IPS-18c (cell line): ENCODE measurements around the gene CCHCR1.
"Not testable (repeated sequence)": the region's sequence is repeated elsewhere in the genome, so short reads cannot be mapped to it uniquely, and the experiment has no call there.

Experiments
- H3K4me3 ChIP-seq: 2 replicates; pipeline ENCODE4 v1.7.0; 2013; ENCODE audit warnings: low read depth, mild to moderate bottlenecking, low read length, moderate library complexity; ENCODE audit not compliant: insufficient read depth
- H3K9me3 ChIP-seq: one replicate; pipeline ENCODE4 v1.6.1; 2013; ENCODE audit warnings: mild to moderate bottlenecking, low read length, moderate library complexity; ENCODE audit not compliant: control insufficient read depth, insufficient read depth

The CCHCR1 gene, protein sequence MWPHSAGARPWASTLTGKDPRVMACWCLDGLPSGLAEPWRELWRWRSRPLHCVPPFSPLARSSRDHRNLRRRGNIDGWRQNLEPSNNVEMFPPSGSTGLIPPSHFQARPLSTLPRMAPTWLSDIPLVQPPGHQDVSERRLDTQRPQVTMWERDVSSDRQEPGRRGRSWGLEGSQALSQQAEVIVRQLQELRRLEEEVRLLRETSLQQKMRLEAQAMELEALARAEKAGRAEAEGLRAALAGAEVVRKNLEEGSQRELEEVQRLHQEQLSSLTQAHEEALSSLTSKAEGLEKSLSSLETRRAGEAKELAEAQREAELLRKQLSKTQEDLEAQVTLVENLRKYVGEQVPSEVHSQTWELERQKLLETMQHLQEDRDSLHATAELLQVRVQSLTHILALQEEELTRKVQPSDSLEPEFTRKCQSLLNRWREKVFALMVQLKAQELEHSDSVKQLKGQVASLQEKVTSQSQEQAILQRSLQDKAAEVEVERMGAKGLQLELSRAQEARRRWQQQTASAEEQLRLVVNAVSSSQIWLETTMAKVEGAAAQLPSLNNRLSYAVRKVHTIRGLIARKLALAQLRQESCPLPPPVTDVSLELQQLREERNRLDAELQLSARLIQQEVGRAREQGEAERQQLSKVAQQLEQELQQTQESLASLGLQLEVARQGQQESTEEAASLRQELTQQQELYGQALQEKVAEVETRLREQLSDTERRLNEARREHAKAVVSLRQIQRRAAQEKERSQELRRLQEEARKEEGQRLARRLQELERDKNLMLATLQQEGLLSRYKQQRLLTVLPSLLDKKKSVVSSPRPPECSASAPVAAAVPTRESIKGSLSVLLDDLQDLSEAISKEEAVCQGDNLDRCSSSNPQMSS

DNA sequence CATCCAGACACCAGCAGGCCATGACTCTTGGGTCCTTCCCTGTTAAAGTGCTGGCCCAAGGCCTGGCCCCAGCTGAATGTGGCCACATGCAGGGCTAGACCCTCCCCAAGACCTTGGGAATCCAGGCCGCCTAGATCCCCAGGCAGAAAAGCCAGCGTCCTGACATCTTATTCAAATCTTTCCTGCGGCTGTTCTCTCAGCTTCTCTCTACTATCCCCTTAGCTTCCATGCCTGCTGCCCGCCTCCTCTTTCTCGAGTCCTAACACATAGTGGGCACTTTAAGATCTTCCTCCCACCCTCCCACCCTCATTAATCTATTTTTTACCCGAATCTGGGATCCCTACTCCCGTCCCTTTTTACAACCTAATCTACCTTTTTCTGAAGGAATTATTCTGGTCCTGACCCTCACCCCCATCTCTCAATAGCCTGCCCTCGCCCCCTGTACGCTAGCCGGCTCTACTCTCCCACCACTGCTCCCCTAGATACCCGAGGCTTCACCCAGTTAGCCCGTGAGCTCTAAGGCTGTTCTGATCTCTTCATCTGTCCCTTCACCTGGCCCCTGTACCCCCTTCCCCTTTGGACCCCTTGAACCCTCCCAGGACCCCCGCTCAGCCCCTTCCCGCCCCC is at the start of gene CCHCR1:
Gene CCHCR1, minus strand, starts transcription at position 290 of the 627 bp plus-strand sequence. Its CDS starts 202 bp downstream, at position 88.
- Histone ChIP-seq H3K9me3 (no peaks in the 10 kb centered on the region), H3K4me3 (peak within 1 kb of the TSS; percentile 73)

- no peaks in the 10 kb centered on the region for H3K9me3 ChIP-seq
- no peak overlapping the region for H3K4me3 ChIP-seq
These were observed 48.0 kb upstream of the CCHCR1 start for GRCh38 chr6:31205638-31206037.

GRCh38 chr6:31204751-31205145 is 47.1 kb upstream of the CCHCR1 start:
- Histone ChIP-seq H3K9me3 (no peaks in the 10 kb centered on the region), H3K4me3 (no peak overlapping the region)

GRCh38 chr6:31203345-31203979 is 45.9 kb upstream of the CCHCR1 start:
- H3K4me3 ChIP-seq, result no peak overlapping the region

DNA sequence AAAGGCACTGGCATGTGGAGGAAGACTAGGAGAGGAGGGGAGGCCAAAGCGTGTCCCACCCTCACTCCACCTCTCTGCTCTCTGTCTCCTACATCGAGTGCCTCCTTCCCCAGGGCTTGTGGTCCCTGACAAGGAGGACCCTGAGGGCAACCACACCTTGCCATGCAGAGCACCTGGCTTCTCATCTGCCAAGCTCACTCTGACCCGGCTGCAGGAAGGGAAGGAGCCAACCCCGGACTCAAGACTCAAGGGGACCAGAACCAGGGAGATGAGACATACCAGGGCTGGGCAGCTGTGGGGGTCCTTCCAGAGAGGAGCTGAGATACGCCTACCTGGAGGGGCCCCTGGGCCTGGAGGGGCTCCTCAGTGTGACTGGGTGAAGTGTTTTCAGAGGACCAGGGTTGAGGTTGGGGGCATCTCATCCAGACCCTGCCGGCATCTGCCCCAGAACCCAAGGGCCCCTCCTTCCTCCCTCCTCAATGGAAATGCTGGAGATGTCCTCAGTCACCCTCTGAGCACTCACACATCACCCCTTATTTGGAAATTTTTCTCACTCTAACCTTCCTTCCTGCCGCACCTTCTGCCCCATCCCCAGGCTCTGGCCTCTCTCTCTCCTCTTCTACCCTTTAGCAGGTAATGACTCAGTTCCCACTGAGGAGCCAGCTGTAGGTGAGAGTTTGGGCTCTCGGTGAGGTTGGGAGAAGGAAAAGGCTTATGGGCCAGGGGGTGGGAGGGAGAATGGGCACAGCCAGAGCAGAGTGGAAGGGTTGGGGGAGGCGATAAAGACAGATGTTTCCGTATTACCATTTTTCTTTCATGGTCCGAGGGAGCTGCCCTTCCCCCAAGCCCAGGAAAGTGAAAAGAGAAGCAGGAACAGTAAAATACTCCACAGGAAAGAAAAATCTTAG is 44.9 kb upstream of the CCHCR1 start:
- no peak overlapping the region for H3K4me3 ChIP-seq
- no peaks in the 10 kb centered on the region for H3K9me3 ChIP-seq

More at GRCh38 chr6:31203345-31203979, 45.9 kb upstream of the CCHCR1 start:
- no peaks in the 10 kb centered on the region for H3K9me3 ChIP-seq

DNA sequence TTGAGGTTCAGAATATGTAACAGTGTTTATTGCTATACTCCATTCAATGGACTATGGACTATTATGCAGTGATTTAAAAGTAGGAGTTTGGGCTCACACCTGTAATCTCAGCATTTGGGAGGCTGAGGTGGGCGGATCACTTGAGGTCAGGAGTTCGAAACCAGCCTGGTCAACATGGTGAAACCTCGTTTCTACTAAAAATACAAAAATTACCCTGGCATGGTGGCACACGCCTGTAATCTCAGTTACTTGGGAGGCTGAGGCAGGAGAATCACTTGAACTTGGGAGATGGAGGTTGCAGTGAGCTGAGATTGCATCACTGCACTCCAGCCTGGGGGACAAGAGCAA is 41.5 kb upstream of the CCHCR1 start:
- H3K4me3 ChIP-seq, H3K9me3 ChIP-seq: not testable (repeated sequence)

DNA sequence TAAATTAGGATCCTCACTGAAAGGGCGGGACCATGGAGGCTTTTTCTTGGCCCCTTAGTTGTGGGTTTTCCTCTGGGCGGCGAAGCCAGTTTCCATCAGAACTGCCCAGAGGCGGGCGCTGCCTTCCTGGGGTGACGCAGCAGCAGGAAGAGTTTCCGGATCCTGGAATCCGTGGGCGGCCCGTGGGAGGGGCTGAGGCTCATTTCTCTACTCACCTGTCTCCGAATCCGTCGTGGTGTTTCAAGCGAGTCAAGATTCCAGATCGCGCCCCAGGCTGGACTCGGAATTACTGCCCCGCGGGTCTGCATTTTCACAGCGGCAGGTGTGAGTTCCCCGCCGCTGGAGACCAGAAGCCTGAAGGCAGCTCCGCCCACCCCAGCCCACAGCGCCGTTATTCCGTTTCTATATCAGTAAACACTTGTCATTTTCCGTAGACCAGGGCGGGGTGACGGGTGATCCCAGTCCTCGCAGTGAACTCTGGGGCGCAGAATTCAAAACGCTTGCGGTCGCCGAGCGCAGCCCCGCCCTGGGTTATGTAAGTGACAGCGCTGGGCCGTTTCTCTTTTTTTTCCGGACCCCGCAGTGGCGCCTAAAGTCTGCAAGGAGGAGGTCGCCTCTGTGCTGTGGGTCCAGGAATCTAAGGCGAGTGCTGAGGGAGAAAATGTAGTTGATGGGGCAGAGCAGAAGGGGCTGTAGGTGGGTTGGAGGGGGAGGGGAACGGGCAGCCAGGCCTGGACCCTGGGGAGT is 40.1 kb upstream of the CCHCR1 start:
- Histone ChIP-seq H3K9me3 (no peaks in the 10 kb centered on the region), H3K4me3 (peak overlapping the region; percentile 56)

- H3K4me3 ChIP-seq, H3K9me3 ChIP-seq: not testable (repeated sequence)
These were observed 38.8 kb upstream of the CCHCR1 start for GRCh38 chr6:31196251-31197022.

GRCh38 chr6:31195308-31195979 is 37.8 kb upstream of the CCHCR1 start:
- H3K9me3 ChIP-seq, H3K4me3 ChIP-seq: not testable (repeated sequence)

DNA sequence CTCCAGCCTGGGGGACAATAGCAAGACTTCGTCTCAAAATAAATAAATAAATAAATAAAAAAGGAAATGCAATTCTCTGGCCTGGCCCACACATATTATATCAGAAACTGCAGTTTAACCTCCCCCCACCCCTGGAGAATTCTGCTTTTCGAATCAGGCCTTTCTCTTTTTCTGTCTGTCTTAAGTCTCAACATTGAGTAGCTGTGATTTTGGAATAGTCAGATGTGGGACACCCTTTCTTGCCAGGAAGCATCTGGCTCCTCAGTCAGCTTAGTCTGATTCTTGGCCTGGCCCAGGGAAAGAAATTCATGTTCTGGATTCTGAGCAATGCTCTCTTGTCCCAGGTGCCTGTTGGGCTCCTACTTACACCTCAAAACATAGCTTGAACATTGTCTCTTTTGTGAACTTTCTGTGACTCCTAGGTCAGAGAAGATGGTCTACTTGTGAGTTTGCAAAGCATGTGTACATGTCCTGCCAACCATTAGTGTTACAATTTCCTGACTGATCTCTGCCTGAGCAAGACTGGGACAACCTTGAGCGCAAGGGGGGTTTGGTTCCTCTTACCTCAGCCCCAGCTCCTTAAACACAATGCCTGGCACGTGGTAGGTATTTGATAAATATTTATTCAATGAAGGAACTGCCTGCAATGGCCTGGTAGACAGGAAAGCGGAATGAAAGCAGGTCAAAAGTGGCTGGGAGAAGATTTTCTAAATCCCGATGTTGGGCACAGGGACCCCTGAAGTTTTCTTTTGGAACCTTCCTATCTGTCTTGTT is 36.6 kb upstream of the CCHCR1 start:
- Histone ChIP-seq H3K9me3 (no peaks in the 10 kb centered on the region), H3K4me3 (no peak overlapping the region)

- Histone ChIP-seq H3K9me3 (no peaks in the 10 kb centered on the region), H3K4me3 (no peak overlapping the region)
These were observed 35.6 kb upstream of the CCHCR1 start for GRCh38 chr6:31193206-31193605.

DNA sequence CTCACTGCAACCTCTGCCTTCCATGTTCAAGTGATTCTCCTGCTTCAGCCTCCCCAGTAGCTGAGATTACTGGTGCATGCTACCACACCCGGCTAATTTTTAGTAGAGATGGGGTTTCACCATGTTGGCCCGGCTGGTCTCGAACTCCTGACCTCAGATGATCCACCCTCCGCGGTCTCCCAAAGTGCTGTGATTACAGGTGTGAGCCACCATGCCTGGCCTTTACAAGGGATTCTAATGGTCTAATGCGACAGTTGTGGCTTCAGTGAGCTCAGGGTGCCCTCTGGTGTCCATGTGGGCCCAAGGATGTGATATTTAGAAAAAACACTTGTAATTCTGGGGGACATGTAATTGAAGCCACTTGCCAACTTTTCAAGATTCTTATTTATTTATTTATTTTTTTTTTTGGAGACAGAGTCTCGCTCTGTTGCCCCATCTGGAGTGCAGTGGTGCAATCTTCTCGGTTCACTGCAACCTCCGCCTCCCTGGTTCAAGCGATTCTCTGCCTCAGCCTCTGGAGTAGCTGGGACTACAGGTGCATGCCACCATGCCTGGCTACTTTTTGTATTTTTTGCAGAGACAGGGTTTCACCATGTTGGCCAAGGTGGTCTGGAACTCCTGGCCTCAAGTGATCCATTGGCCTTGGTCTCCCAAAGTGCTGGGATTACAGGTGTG is 35.0 kb upstream of the CCHCR1 start:
- H3K4me3 ChIP-seq, H3K9me3 ChIP-seq: not testable (repeated sequence)

GRCh38 chr6:31190488-31190887 is 32.9 kb upstream of the CCHCR1 start:
- H3K9me3 ChIP-seq, result no peaks in the 10 kb centered on the region
- no peak overlapping the region for H3K4me3 ChIP-seq

- not testable (repeated sequence) for H3K9me3 ChIP-seq, H3K4me3 ChIP-seq
These were observed 31.6 kb upstream of the CCHCR1 start for GRCh38 chr6:31189223-31189622.
